HG03159 (cell line): ENCODE data around the gene KLHL3.

Experiments
- ATAC-seq: cut with Tn5 transposase; IDR thresholded peaks from one replicate; pipeline ENCODE4 v1.9.1; 2021; ENCODE audit warnings: mild to moderate bottlenecking, moderate library complexity; ENCODE audit not compliant: unreplicated experiment

KLHL3 gene

DNA sequence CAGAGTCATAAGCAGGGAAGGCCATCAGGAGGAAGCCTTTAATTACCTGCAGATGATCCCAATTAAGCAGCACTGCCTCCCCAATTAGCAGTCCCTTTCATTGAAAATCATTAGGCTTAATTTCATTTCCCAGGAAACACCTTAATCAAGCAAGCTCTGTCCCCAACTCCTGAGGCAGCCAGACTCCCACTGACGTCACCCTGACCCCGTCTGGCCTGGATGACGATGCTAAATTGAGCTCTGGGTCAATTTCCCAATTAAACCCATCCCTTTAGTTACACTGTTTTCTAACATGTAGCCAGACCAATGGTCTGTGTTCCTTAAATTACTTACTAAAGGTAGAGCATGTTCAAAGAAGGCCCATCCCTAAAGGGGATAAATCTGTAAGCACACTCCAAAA, 152.8 kb downstream of the KLHL3 start:
- ATAC-seq, result no peak

DNA sequence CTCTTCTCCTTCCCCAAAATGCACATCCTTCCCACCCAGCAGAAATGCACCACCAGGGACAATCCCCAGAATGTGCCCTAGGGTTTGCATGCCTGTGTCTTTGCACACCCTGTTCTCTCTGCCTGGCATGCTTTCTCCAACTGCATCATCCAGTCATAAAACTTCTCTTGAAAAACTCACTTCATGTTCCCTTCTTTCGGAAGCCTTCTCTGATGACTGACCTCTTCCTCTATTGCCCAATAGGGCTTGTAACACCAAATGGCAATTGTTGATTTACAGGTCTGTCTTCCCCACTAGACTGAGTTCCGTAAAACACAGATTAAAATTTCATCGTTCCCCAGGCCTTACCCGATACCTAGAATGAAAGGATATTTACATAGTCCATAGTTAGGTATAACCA, 153.7 kb downstream of the KLHL3 start:
- ATAC-seq, result no peak

DNA sequence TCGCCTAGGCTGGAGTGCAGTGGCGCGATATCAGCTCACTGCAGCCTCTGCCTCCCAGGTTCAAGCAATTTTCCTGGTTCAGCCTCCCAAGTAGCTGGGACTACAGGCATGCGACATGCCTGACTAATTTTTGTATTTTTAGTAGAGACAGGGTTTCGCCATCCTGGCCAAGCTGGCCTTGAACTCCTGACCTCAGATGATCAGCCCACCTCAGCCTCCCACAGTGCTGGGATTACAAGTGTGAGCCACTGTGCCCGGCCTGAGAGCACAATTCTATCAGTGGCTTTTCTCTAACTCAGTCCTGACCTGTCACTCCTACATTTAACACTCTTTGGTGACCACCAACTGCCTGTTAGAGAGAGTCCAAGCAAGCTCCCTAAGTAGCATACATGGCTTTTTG, 154.1 kb downstream of the KLHL3 start:
- no peak for ATAC-seq

DNA sequence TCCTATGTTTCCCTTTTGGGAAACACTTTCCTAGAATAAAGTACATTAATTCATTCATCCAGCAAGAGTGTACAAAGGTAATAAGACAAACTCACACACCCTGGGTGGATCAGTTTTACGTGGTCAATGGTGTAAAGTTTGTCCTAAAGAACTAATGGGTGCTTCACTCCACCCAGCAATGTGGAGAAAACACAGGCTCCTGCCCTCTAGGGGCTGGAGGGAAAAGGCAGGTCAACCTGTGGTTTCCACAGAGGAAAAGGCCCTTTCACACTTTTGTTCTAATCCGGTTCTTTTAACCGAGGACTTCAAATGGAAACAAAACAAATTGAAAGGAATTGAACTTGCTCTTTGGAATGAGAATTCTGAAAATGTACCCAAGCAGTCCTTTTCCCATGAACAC, 155.9 kb downstream of the KLHL3 start:
- ATAC-seq, result no peak

DNA sequence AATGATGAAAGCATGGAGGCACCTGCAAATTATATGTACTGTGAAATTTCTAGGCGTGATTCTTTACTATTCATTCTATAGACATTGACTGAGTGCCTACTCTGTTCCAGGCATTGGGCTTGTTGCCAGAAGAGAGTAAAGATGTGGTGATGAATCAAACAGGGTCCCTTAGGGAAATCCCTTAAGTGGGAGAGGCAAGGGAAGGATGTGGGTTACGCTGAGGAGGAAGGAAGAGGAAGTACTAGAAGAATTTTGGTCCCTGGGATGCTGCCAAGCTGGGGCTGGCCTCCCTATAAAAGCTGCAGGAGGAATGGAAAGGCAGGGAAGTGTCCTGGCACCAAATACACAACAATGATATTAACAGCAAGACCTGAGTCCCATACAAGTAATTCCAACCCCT, 160.0 kb downstream of the KLHL3 start:
- no peak for ATAC-seq

DNA sequence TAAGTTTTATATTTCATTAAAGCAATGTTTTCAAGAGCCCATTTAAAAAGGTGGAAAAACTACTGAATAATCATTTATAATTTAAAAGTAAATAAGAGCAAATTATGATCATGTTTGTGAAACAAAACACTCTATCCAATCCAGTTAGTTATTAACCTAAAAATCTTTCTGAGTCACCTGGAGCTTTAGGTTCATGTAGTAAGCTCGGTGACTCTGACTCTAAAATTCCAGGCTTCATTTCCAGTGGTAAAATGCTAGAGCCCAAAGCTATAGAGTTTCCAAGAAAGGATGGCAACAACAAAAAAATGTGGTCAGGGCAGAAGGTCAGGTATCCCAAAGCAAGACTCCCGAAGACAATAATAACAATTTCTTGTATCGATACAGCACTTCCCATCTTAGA, 160.7 kb downstream of the KLHL3 start:
- ATAC-seq, result no peak

DNA sequence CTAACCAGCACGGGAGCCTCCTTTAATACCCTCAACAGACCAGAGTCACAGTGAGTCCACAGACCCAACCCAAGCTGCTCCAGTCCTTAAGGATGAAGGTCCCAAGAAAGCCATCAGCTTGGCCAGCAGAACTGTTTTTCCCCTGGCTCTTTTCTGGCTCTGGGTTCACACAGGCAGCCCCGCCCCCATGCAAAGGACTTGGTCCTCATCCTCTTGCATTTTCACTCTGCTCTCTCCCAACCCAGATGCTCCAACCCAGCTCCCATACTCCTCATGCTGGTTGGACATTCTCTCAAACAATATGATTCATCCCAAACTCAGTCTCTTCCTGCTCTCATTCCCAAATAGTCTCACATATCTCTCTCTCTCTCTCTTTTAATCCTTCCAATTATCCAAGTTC, 162.5 kb downstream of the KLHL3 start:
- ATAC-seq, result no peak

DNA sequence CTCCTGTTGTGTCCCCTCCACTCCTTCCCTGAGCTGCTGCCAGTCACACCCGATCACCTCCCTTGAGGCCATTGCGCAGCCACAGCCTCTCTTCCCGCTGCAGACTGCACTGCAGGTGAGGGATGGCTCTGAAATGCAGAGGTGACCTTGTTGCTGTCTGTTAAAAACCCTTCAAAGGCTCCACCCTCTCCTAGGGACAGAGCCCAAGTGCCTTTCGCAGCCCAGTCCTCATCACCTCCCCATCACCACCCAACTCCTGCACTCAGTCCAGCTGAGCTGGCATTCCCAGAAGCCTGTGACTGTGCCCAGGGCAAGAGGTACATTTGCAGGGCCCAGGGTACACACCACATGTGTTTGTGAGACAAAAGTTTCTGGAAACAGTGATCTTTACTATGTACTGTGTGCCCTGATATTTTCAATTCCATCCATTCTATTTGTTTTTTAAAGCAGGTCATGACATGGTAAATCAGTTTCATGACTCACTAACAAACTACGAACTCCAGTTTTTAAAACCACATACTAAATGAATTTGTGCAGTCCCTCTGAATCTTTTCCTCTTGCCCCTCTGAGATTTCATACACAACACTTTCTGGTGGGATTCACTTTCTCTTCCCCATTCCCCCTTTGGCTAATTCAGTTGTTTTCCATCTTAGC, 163.7 kb downstream of the KLHL3 start:
- no peak for ATAC-seq

DNA sequence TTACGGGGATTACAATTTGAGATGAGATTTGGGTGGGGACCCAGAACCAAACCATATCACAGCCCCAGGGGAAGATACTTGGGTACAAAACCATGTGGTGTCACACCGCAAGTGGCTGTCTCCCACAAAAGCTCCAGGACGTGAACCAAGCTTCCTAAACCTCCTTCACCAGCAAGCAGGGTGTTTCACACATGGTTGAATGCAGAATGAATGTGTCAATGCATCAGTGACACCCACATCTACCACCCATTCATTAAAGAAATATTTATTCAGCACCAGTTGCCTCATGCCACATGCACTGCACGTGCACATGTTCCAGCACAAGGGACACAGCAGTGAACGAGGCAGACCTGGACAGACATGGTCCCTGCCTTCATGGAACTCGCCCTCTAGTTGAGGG, 165.8 kb downstream of the KLHL3 start:
- no peak for ATAC-seq
